HG03280 (cell line): ENCODE data around the gene APOBEC3G.

ENCODE experiments used
- ATAC-seq: cut with Tn5 transposase; IDR thresholded peaks from one replicate; pipeline ENCODE4 v1.9.1; 2021; ENCODE audit warnings: mild to moderate bottlenecking, moderate library complexity; ENCODE audit not compliant: unreplicated experiment

APOBEC3G gene

GRCh38 chr22:39120983-39121382, 43.9 kb downstream of the APOBEC3G start:
- ATAC-seq = no peak

GRCh38 chr22:39122772-39123470, 45.8 kb downstream of the APOBEC3G start:
- ATAC-seq = no peak

GRCh38 chr22:39123751-39124581, 46.9 kb downstream of the APOBEC3G start:
- no peak for ATAC-seq

GRCh38 chr22:39125622-39126021, 48.5 kb downstream of the APOBEC3G start:
- ATAC-seq = no peak

- no peak for ATAC-seq
These were observed 51.4 kb downstream of the APOBEC3G start for GRCh38 chr22:39128508-39128907.

- ATAC-seq = no peak
These were observed 52.0 kb downstream of the APOBEC3G start for GRCh38 chr22:39129081-39129480.

- no peak for ATAC-seq
These were observed 52.7 kb downstream of the APOBEC3G start for GRCh38 chr22:39129746-39130145.

GRCh38 chr22:39130152-39130704, 53.2 kb downstream of the APOBEC3G start:
- no peak for ATAC-seq

- no peak for ATAC-seq
These were observed 54.1 kb downstream of the APOBEC3G start for GRCh38 chr22:39130892-39131855.

- no peak for ATAC-seq
These were observed 55.2 kb downstream of the APOBEC3G start for GRCh38 chr22:39132281-39132680.

- ATAC-seq = no peak
These were observed 55.9 kb downstream of the APOBEC3G start for GRCh38 chr22:39132871-39133524.

GRCh38 chr22:39133871-39134270, 56.8 kb downstream of the APOBEC3G start:
- no peak for ATAC-seq

- no peak for ATAC-seq
These were observed 57.5 kb downstream of the APOBEC3G start for GRCh38 chr22:39134366-39135091.

GRCh38 chr22:39135092-39135896, 58.2 kb downstream of the APOBEC3G start:
- ATAC-seq = no peak

GRCh38 chr22:39136317-39136716, 59.2 kb downstream of the APOBEC3G start:
- no peak for ATAC-seq
